ENCODE results near the gene HES4.
A peak's percentile ranks its signal among the peaks of the same experiment; 100 is the strongest.
"Not testable (repeated sequence)": the region's sequence is repeated elsewhere in the genome, so short reads cannot be mapped to it uniquely, and the experiment has no call there.

HES4 gene

GRCh38 chr1:1014799-1015681, 15.1 kb upstream of the HES4 start:
- Histone ChIP-seq H3K36me3 (ENCODE audit: low read depth) (no peaks in the 10 kb centered on the region), H3K27ac (ENCODE audit: poor library complexity, severe bottlenecking) (no peak overlapping the region), H3K4me3 (ENCODE audit: severe bottlenecking) (no peak overlapping the region), H3K4me1 (ENCODE audit: insufficient read depth, poor library complexity, severe bottlenecking) (peaks cover 6% of the 10 kb centered on the region), H3K9me3 (ENCODE audit: severe bottlenecking) (no peaks in the 10 kb centered on the region), H3K27me3 (ENCODE audit: insufficient read depth, poor library complexity, severe bottlenecking) (no peaks in the 10 kb centered on the region)
- peak; percentile 39 for TF ChIP-seq CTCF (IDR thresholded peaks at IDR 0.05; ENCODE audit: poor library complexity, severe bottlenecking)
- DNase-seq (ENCODE audit: low spot score) (no peak), ATAC-seq (ENCODE audit: low read depth) (0 out of 3 replicates have a peak, but pooled peaks have one; percentile 13)

- no peaks in the 10 kb centered on the region for H3K27me3 ChIP-seq (ENCODE audit: insufficient read depth, poor library complexity, severe bottlenecking)
- peaks cover 6% of the 10 kb centered on the region for H3K4me1 ChIP-seq (ENCODE audit: insufficient read depth, poor library complexity, severe bottlenecking)
- no peaks in the 10 kb centered on the region for H3K36me3 ChIP-seq (ENCODE audit: low read depth)
- H3K4me3 ChIP-seq (ENCODE audit: severe bottlenecking) = peak overlapping the region; percentile 40
- no peaks in the 10 kb centered on the region for H3K9me3 ChIP-seq (ENCODE audit: severe bottlenecking)
- H3K27ac ChIP-seq (ENCODE audit: poor library complexity, severe bottlenecking) = peak overlapping the region; percentile 60
- no peak for DNase-seq (ENCODE audit: low spot score)
- TF ChIP-seq CTCF (IDR thresholded peaks at IDR 0.05; ENCODE audit: poor library complexity, severe bottlenecking) = no peak
- no peak; the same call in 2 of the 3 replicates for ATAC-seq (ENCODE audit: low read depth)
Measured at GRCh38 chr1:1013922-1014648, 14.2 kb upstream of the HES4 start.

DNA sequence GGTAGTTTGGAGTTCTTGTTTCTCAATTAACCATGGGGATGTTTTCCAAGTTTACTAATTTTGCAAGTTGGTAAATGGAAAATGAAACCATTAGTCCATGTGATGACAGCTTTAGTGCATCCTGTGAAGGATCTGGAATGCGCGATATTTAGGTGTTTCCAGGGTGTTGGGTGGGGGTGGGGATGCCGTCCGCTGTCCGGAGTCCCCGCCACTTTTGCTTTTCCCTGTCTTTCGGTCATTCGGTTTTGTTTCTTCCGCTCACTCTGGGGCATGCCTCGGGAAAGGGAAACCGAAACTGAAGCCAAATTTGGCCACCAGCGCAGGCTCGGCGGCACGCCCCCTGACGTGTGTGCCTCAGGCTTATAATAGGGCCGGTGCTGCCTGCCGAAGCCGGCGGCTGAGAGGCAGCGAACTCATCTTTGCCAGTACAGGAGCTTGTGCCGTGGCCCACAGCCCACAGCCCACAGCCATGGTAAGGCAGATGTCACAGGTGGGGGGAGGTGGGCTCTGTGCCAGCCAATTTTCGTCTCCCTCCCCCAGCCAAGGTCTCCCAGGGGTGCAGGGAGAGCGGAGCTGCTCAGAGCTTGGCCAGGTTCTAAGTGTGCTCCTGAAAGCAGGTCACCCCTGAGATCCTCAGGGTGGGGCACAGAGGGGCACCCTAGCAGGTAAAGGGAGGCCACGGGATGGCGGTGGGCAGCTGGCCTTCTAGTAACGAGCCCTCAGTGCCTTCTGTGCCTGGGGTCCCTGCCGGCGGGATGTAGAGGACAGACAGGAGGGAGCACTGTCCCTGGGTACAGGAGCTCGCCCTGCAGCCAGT, 13.4 kb upstream of the HES4 start, which contains the start of gene ISG15:
Gene ISG15 (plus strand): TSS at position 393 of the 817 bp plus-strand sequence. CDS start 77 bp downstream, at position 470.
- no peaks in the 10 kb centered on the region for H3K9me3 ChIP-seq (ENCODE audit: severe bottlenecking)
- peaks cover 6% of the 10 kb centered on the region for H3K4me1 ChIP-seq (ENCODE audit: insufficient read depth, poor library complexity, severe bottlenecking)
- TF ChIP-seq CTCF (IDR thresholded peaks at IDR 0.05; ENCODE audit: poor library complexity, severe bottlenecking) = no peak
- DNase-seq (ENCODE audit: low spot score) (peak; percentile 81), ATAC-seq (ENCODE audit: low read depth) (peak; percentile 84)
- H3K4me3 ChIP-seq (ENCODE audit: severe bottlenecking) = peak within 1 kb of the TSS; percentile 40
- H3K27ac ChIP-seq (ENCODE audit: poor library complexity, severe bottlenecking) = peak within 1 kb of the TSS; percentile 60
- no peaks in the 10 kb centered on the region for H3K27me3 ChIP-seq (ENCODE audit: insufficient read depth, poor library complexity, severe bottlenecking)
- no peaks in the 10 kb centered on the region for H3K36me3 ChIP-seq (ENCODE audit: low read depth)

DNA sequence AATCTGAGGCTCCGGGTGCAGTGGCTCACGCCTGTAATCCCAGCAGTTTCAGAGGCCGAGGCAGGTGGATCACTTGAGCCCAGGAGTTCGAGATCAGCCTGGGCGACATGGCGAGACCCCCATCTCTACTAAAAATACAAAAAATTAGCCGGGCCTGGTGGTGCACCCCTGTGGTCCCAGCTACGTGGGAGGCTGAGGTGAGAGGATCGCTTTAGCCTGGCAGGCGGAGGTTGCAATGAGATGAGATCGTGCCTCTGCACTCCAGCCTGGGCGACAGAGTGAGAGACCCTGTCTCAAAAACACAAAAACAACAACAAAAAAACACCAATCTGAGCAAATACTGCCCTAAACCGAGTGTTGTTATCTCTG, 12.8 kb upstream of the HES4 start:
- H3K9me3 ChIP-seq (ENCODE audit: severe bottlenecking); H3K4me1 ChIP-seq (ENCODE audit: insufficient read depth, poor library complexity, severe bottlenecking); H3K36me3 ChIP-seq (ENCODE audit: low read depth); DNase-seq (ENCODE audit: low spot score); ATAC-seq (ENCODE audit: low read depth); H3K27me3 ChIP-seq (ENCODE audit: insufficient read depth, poor library complexity, severe bottlenecking): not testable (repeated sequence)
- peak overlapping the region; percentile 60 for H3K27ac ChIP-seq (ENCODE audit: poor library complexity, severe bottlenecking)
- peak overlapping the region; percentile 40 for H3K4me3 ChIP-seq (ENCODE audit: severe bottlenecking)
